Measurements from ENCODE around the gene RETN. TPM values are rescaled to one million over a fixed set of nuclear protein-coding genes. Genes with fewer than 3 reads are reported as not detected.
"Not testable (repeated sequence)": the region's sequence is repeated elsewhere in the genome, so short reads cannot be mapped to it uniquely, and the experiment has no call there.

Gene RETN
- total RNA-seq, 1 donor from 2014 or later: not detected

GRCh38 chr19:7637374-7638256 lies 31.2 kb upstream of the RETN start:
- FAIRE-seq: no peak
- no peak for DNase-seq (ENCODE audit: low spot score in 2 of 2)

- FAIRE-seq (no peak), DNase-seq (ENCODE audit: low spot score in 2 of 2) (no peak)
Measured at GRCh38 chr19:7638802-7639465, 29.9 kb upstream of the RETN start.

GRCh38 chr19:7639863-7640348 lies 28.9 kb upstream of the RETN start:
- DNase-seq (ENCODE audit: low spot score in 2 of 2) (no peak), FAIRE-seq (no peak)

- FAIRE-seq (no peak), DNase-seq (ENCODE audit: low spot score in 2 of 2) (no peak)
Measured at GRCh38 chr19:7640803-7641202, 28.0 kb upstream of the RETN start.

GRCh38 chr19:7641290-7642276 lies 27.3 kb upstream of the RETN start:
- FAIRE-seq: no peak
- no peak for DNase-seq (ENCODE audit: low spot score in 2 of 2)

- no peak for FAIRE-seq
- DNase-seq (ENCODE audit: low spot score in 2 of 2): no peak
Measured at GRCh38 chr19:7642295-7643030, 26.4 kb upstream of the RETN start.

- FAIRE-seq: no peak
- DNase-seq (ENCODE audit: low spot score in 2 of 2): no peak
Measured at GRCh38 chr19:7643031-7643415, 25.8 kb upstream of the RETN start.

GRCh38 chr19:7643629-7644549 lies 25.0 kb upstream of the RETN start:
- not testable (repeated sequence) for DNase-seq (ENCODE audit: low spot score in 2 of 2); FAIRE-seq

GRCh38 chr19:7644550-7644877 lies 24.3 kb upstream of the RETN start:
- FAIRE-seq: no peak
- no peak for DNase-seq (ENCODE audit: low spot score in 2 of 2)

- DNase-seq (ENCODE audit: low spot score in 2 of 2) (no peak), FAIRE-seq (no peak)
Measured at GRCh38 chr19:7645163-7645562, 23.7 kb upstream of the RETN start.

GRCh38 chr19:7645656-7646425 lies 23.0 kb upstream of the RETN start:
- no peak for FAIRE-seq
- no peak for DNase-seq (ENCODE audit: low spot score in 2 of 2)

GRCh38 chr19:7646426-7646700 lies 22.5 kb upstream of the RETN start:
- DNase-seq (ENCODE audit: low spot score in 2 of 2): no peak
- no peak for FAIRE-seq

- DNase-seq (ENCODE audit: low spot score in 2 of 2) (no peak), FAIRE-seq (no peak)
Measured at GRCh38 chr19:7647156-7647555, 21.7 kb upstream of the RETN start.

- FAIRE-seq (no peak), DNase-seq (ENCODE audit: low spot score in 2 of 2) (no peak)
Measured at GRCh38 chr19:7648265-7649014, 20.4 kb upstream of the RETN start.

- FAIRE-seq: no peak
- DNase-seq (ENCODE audit: low spot score in 2 of 2): no peak
Measured at GRCh38 chr19:7650148-7650547, 18.7 kb upstream of the RETN start.

- FAIRE-seq (no peak), DNase-seq (ENCODE audit: low spot score in 2 of 2) (peak; percentile 73 to 88)
Measured at GRCh38 chr19:7652061-7652641, 16.7 kb upstream of the RETN start.

- DNase-seq (ENCODE audit: low spot score in 2 of 2) (no peak), FAIRE-seq (no peak)
Measured at GRCh38 chr19:7654401-7654800, 14.4 kb upstream of the RETN start.

Data from frontal cortex (tissue), 4 donors.